Measurements from ENCODE around the gene RNF103. TPM values are rescaled to one million over a fixed set of nuclear protein-coding genes. Genes with fewer than 3 reads are reported as not detected.

Gene RNF103
- total RNA-seq, 4 donors from 2014 or later: 29.6 to 32.6 (median 31.5) TPM

- TF ChIP-seq CTCF (IDR thresholded peaks at IDR 0.05; ENCODE audit: low read depth): no peak
These were observed 25.7 kb upstream of the RNF103 start for GRCh38 chr2:86649119-86649947.

GRCh38 chr2:86648681-86649080 is 25.0 kb upstream of the RNF103 start:
- TF ChIP-seq CTCF (IDR thresholded peaks at IDR 0.05; ENCODE audit: low read depth): no peak

GRCh38 chr2:86646865-86647264 is 23.2 kb upstream of the RNF103 start:
- no peak for TF ChIP-seq CTCF (IDR thresholded peaks at IDR 0.05; ENCODE audit: low read depth)

GRCh38 chr2:86646329-86646728 is 22.7 kb upstream of the RNF103 start:
- no peak for TF ChIP-seq CTCF (IDR thresholded peaks at IDR 0.05; ENCODE audit: low read depth)

- no peak for TF ChIP-seq CTCF (IDR thresholded peaks at IDR 0.05; ENCODE audit: low read depth)
These were observed 22.1 kb upstream of the RNF103 start for GRCh38 chr2:86645752-86646151.

- no peak for TF ChIP-seq CTCF (IDR thresholded peaks at IDR 0.05; ENCODE audit: low read depth)
These were observed 15.0 kb upstream of the RNF103 start for GRCh38 chr2:86638712-86639111.

GRCh38 chr2:86636842-86637241 is 13.2 kb upstream of the RNF103 start:
- TF ChIP-seq CTCF (IDR thresholded peaks at IDR 0.05; ENCODE audit: low read depth): no peak

Data from subcutaneous adipose tissue (tissue), 4 donors.